ENCODE results near the gene EFHC1. TPM values are rescaled to one million over a fixed set of nuclear protein-coding genes. Genes with fewer than 3 reads are reported as not detected.

The EFHC1 gene
- polyA plus RNA-seq, 1 experiment = 59.8 TPM

GRCh38 chr6:52522151-52522626 lies 102.0 kb downstream of the EFHC1 start:
- TF ChIP-seq, protein P1, sequence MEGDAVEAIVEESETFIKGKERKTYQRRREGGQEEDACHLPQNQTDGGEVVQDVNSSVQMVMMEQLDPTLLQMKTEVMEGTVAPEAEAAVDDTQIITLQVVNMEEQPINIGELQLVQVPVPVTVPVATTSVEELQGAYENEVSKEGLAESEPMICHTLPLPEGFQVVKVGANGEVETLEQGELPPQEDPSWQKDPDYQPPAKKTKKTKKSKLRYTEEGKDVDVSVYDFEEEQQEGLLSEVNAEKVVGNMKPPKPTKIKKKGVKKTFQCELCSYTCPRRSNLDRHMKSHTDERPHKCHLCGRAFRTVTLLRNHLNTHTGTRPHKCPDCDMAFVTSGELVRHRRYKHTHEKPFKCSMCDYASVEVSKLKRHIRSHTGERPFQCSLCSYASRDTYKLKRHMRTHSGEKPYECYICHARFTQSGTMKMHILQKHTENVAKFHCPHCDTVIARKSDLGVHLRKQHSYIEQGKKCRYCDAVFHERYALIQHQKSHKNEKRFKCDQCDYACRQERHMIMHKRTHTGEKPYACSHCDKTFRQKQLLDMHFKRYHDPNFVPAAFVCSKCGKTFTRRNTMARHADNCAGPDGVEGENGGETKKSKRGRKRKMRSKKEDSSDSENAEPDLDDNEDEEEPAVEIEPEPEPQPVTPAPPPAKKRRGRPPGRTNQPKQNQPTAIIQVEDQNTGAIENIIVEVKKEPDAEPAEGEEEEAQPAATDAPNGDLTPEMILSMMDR (IDR thresholded peaks at IDR 0.05; ENCODE audit: low read depth, low read length) = no peak
- no peak for DNase-seq (ENCODE audit: low read depth, low spot score)
- Histone ChIP-seq H3K27me3 (ENCODE audit: control insufficient read depth, insufficient read depth, low read length) (no peaks in the 10 kb centered on the region), H3K4me3 (ENCODE audit: low read depth, low read length) (no peak overlapping the region), H3K27ac (ENCODE audit: low read depth, low read length) (peak overlapping the region; percentile 62), H3K9me3 (ENCODE audit: control insufficient read depth, insufficient read depth, low read length) (no peaks in the 10 kb centered on the region)
- POLR2A ChIA-PET = interaction anchor here (1.3 kb wide), 1 partner anchor 10 kb away, joined by 3 read pairs; no protein-coding TSS in a partner anchor
- CTCF ChIA-PET = interaction anchor here (0.9 to 2.0 kb wide), 2 partner anchors 54 to 141 kb away, joined by 3 to 6 read pairs; partner anchors contain the start of gene TRAM2

GRCh38 chr6:52522655-52523054 lies 102.5 kb downstream of the EFHC1 start:
- Histone ChIP-seq H3K4me3 (ENCODE audit: low read depth, low read length) (no peak overlapping the region), H3K27ac (ENCODE audit: low read depth, low read length) (peak overlapping the region; percentile 53), H3K9me3 (ENCODE audit: control insufficient read depth, insufficient read depth, low read length) (no peaks in the 10 kb centered on the region), H3K27me3 (ENCODE audit: control insufficient read depth, insufficient read depth, low read length) (no peaks in the 10 kb centered on the region)
- no peak for DNase-seq (ENCODE audit: low read depth, low spot score)
- TF ChIP-seq, protein P1 (IDR thresholded peaks at IDR 0.05; ENCODE audit: low read depth, low read length) = no peak
- CTCF ChIA-PET = interaction anchor here (2.0 kb wide), 1 partner anchor 53 kb away, joined by 6 read pairs; the partner anchor contains the start of gene TRAM2
- POLR2A ChIA-PET = interaction anchor here (0.7 kb wide), 1 partner anchor 54 kb away, joined by 3 read pairs; the partner anchor contains the start of gene TRAM2

DNA sequence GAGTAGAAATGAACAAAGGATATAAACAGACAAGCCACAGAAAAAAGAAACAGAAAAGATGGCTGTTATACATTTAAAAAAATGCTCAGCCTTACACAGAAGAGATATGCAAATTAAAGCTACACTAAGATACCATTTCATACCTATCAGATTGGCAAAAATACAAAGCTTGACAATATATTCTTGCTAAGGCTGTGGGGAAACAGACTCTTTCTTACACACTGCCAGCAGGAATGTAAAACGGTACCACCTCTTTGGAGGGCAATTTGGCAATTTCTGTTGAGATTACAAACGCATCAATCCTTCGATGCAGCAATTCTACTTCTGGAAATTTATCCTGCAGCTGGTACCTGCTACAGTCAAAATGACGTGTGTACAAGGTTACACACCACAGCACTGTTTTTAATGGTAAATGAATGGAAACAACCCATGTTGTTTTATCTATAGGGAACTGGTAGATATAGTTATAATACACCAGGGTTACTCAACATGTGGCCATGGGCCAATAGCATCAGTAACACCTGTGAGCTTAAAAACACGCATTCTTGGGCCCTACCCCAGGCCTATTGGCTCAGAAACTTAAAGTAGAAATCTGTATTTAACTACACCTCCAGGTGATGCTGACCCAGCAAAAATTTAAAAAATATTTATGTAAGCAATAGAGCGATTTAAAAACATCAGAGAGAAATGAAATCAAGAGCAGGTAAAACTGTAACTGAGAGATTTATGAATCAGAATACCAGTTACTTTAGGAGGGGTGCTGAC lies 103.4 kb downstream of the EFHC1 start:
- H3K4me3 ChIP-seq (ENCODE audit: low read depth, low read length) = no peak overlapping the region
- TF ChIP-seq, protein P1 (IDR thresholded peaks at IDR 0.05; ENCODE audit: low read depth, low read length) = no peak
- no peak overlapping the region for H3K27ac ChIP-seq (ENCODE audit: low read depth, low read length)
- H3K9me3 ChIP-seq (ENCODE audit: control insufficient read depth, insufficient read depth, low read length) = no peaks in the 10 kb centered on the region
- CTCF ChIA-PET = interaction anchor here (1.3 kb wide), 1 partner anchor 471 kb away, joined by 3 read pairs; the partner anchor contains the start of gene GSTA4
- H3K27me3 ChIP-seq (ENCODE audit: control insufficient read depth, insufficient read depth, low read length) = no peaks in the 10 kb centered on the region
- POLR2A ChIA-PET = no interaction called here
- DNase-seq (ENCODE audit: low read depth, low spot score) = no peak

DNA sequence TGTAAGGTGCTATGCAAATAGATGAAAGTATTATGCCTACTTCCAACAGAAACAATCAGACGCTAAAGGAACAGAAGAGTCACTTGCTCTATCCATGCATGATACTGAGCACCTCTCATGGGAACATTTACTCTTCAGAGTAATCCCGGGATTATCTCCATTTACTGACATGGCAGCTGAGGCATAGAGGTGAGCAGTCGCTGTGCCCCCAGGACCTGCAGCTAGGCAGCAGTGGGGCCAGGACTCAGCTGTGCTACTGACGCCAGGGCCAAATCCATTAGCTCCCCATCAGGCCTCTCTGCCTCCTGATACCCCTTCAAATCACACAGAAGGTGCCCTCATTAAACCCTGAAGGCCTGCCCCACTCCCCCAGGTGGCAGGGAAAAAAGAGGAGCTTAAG lies 104.8 kb downstream of the EFHC1 start:
- peak overlapping the region; percentile 31 for H3K27ac ChIP-seq (ENCODE audit: low read depth, low read length)
- H3K9me3 ChIP-seq (ENCODE audit: control insufficient read depth, insufficient read depth, low read length) = no peaks in the 10 kb centered on the region
- TF ChIP-seq, protein P1 (IDR thresholded peaks at IDR 0.05; ENCODE audit: low read depth, low read length) = no peak
- ChIA-PET CTCF (no interaction called here), POLR2A (no interaction called here)
- DNase-seq (ENCODE audit: low read depth, low spot score) = no peak
- H3K27me3 ChIP-seq (ENCODE audit: control insufficient read depth, insufficient read depth, low read length) = no peaks in the 10 kb centered on the region
- H3K4me3 ChIP-seq (ENCODE audit: low read depth, low read length) = no peak overlapping the region

- no peak overlapping the region for H3K27ac ChIP-seq (ENCODE audit: low read depth, low read length)
- no peak overlapping the region for H3K4me3 ChIP-seq (ENCODE audit: low read depth, low read length)
- no peak for DNase-seq (ENCODE audit: low read depth, low spot score)
- H3K9me3 ChIP-seq (ENCODE audit: control insufficient read depth, insufficient read depth, low read length) = no peaks in the 10 kb centered on the region
- POLR2A ChIA-PET = interaction anchor here (0.9 to 1.1 kb wide), 3 partner anchors 12 to 31 kb away, joined by 3 read pairs; no protein-coding TSS in a partner anchor
- TF ChIP-seq, protein P1 (IDR thresholded peaks at IDR 0.05; ENCODE audit: low read depth, low read length) = no peak
- CTCF ChIA-PET = no interaction called here
- no peaks in the 10 kb centered on the region for H3K27me3 ChIP-seq (ENCODE audit: control insufficient read depth, insufficient read depth, low read length)
Measured at GRCh38 chr6:52526634-52527033, 106.5 kb downstream of the EFHC1 start.

Measured in AG04450 (cell line).